ENCODE measurements around the gene P2RY8.

- TF ChIP-seq YY1 (IDR thresholded peaks at IDR 0.05; ENCODE audit: insufficient read depth, insufficient read length), result no peak
- no peak for TF ChIP-seq SUZ12 (IDR thresholded peaks at IDR 0.05; ENCODE audit: extremely low read depth, insufficient read depth, insufficient read length)
- TF ChIP-seq ZNF274 (IDR thresholded peaks at IDR 0.05; ENCODE audit: low read depth, low read length), result no peak
Observed at GRCh38 chrX:1534301-1535168, 2.5 kb downstream of the P2RY8 start.

All from NT2/D1 (cell line).